Ectodermal cell (in vitro differentiated cells): Measurements from ENCODE around the gene EMID1.

Experiments
- H3K27ac ChIP-seq: 2 replicates; pipeline ENCODE4 v1.7.0; 2013; ENCODE audit warnings: mild to moderate bottlenecking, low read depth, low read length; ENCODE audit not compliant: insufficient read depth, poor library complexity, severe bottlenecking
- H3K27me3 ChIP-seq: 2 replicates; pipeline ENCODE4 v1.7.0; 2013; ENCODE audit warnings: mild to moderate bottlenecking, low read length; ENCODE audit not compliant: insufficient read depth, control insufficient read depth, poor library complexity, severe bottlenecking
- H3K36me3 ChIP-seq: one replicate; pipeline ENCODE4 v1.7.0; 2013; ENCODE audit warnings: low read length; ENCODE audit not compliant: control insufficient read depth, insufficient read depth
- H3K4me1 ChIP-seq: one replicate; pipeline ENCODE4 v1.7.0; 2013; ENCODE audit warnings: low read length; ENCODE audit not compliant: control insufficient read depth, insufficient read depth
- H3K4me3 ChIP-seq: 2 replicates; pipeline ENCODE4 v1.7.0; 2013; ENCODE audit warnings: low read depth, low read length, control low read depth; ENCODE audit not compliant: insufficient read depth
- H3K9me3 ChIP-seq: 2 replicates; pipeline ENCODE4 v1.7.0; 2013; ENCODE audit warnings: mild to moderate bottlenecking, low read length, moderate library complexity; ENCODE audit not compliant: control insufficient read depth
- WGBS, 2 experiments: methylation state at CpG; one replicate each; pipeline ENCODE4 v1.1.7; 2013; ENCODE audit warnings: missing lambda C conversion rate in 2 of 2; 5-methylcytosine and 5-hydroxymethylcytosine counted together

EMID1 gene

GRCh38 chr22:29260601-29261315 lies 55.1 kb downstream of the EMID1 start:
- H3K36me3 ChIP-seq, result peaks cover 8% of the 10 kb centered on the region
- H3K4me1 ChIP-seq, result no peaks in the 10 kb centered on the region
- no peak overlapping the region for H3K4me3 ChIP-seq
- 95 to 96% methylated on average over 17 of the region's 17 CpGs for WGBS, 2 experiments
- no peaks in the 10 kb centered on the region for H3K9me3 ChIP-seq
- H3K27me3 ChIP-seq, result no peaks in the 10 kb centered on the region
- no peak overlapping the region for H3K27ac ChIP-seq

GRCh38 chr22:29263791-29264276 lies 58.1 kb downstream of the EMID1 start:
- Histone ChIP-seq H3K27me3 (no peaks in the 10 kb centered on the region), H3K36me3 (peaks cover 8% of the 10 kb centered on the region), H3K4me3 (no peak overlapping the region), H3K9me3 (no peaks in the 10 kb centered on the region), H3K4me1 (peaks cover 8% of the 10 kb centered on the region), H3K27ac (no peak overlapping the region)
- WGBS, 2 experiments, result 95 to 96% methylated on average over 14 of the region's 14 CpGs

GRCh38 chr22:29265305-29265704 lies 59.6 kb downstream of the EMID1 start:
- Histone ChIP-seq H3K4me3 (no peak overlapping the region), H3K9me3 (no peaks in the 10 kb centered on the region), H3K27ac (no peak overlapping the region), H3K4me1 (peaks cover 14% of the 10 kb centered on the region), H3K27me3 (no peaks in the 10 kb centered on the region), H3K36me3 (peaks cover 8% of the 10 kb centered on the region)
- WGBS, 2 experiments, result 95 to 96% methylated on average over 7 of the region's 7 CpGs

- 89 to 92% methylated on average over 4 of the region's 4 CpGs for WGBS, 2 experiments
- no peak overlapping the region for H3K27ac ChIP-seq
- H3K4me3 ChIP-seq, result no peak overlapping the region
- H3K4me1 ChIP-seq, result peaks cover 20% of the 10 kb centered on the region
- H3K27me3 ChIP-seq, result no peaks in the 10 kb centered on the region
- no peaks in the 10 kb centered on the region for H3K9me3 ChIP-seq
- peaks cover 8% of the 10 kb centered on the region for H3K36me3 ChIP-seq
Observed at GRCh38 chr22:29265929-29266328, 60.2 kb downstream of the EMID1 start.

- Histone ChIP-seq H3K4me3 (peak overlapping the region; percentile 96), H3K27ac (peak overlapping the region; percentile 50), H3K36me3 (peaks cover 8% of the 10 kb centered on the region), H3K4me1 (peaks cover 28% of the 10 kb centered on the region), H3K27me3 (no peaks in the 10 kb centered on the region), H3K9me3 (no peaks in the 10 kb centered on the region)
- WGBS, 2 experiments, result 14 to 15% methylated on average over 13 of the region's 13 CpGs
Observed at GRCh38 chr22:29266564-29267461, 61.1 kb downstream of the EMID1 start.

GRCh38 chr22:29267462-29267857 lies 61.8 kb downstream of the EMID1 start:
- WGBS, 2 experiments, result 0% methylated on average over 32 of the region's 32 CpGs
- Histone ChIP-seq H3K9me3 (no peaks in the 10 kb centered on the region), H3K4me1 (peaks cover 31% of the 10 kb centered on the region), H3K27me3 (no peaks in the 10 kb centered on the region), H3K27ac (peak overlapping the region; percentile 98), H3K36me3 (peaks cover 11% of the 10 kb centered on the region), H3K4me3 (peak overlapping the region; percentile 96)

GRCh38 chr22:29267858-29268510 lies 62.3 kb downstream of the EMID1 start, which contains the start of the genes EWSR1 and RHBDD3:
TSS of gene EWSR1 (plus strand) at chr22:29268268. CDS start at chr22:29268337, 69 bp downstream.
TSS of gene RHBDD3 (minus strand) at chr22:29267981. CDS start at chr22:29265626, 2,355 bp downstream.
- Histone ChIP-seq H3K36me3 (peaks cover 14% of the 10 kb centered on the region), H3K27me3 (no peaks in the 10 kb centered on the region), H3K4me3 (peak within 1 kb of the TSS; percentile 96), H3K27ac (peak within 1 kb of the TSS; percentile 98), H3K9me3 (no peaks in the 10 kb centered on the region), H3K4me1 (peaks cover 31% of the 10 kb centered on the region)
- whole genome bisulfite sequencing, 2 experiments, result 0% methylated on average over 67 of the region's 67 CpGs

- Histone ChIP-seq H3K36me3 (peaks cover 15% of the 10 kb centered on the region), H3K9me3 (no peaks in the 10 kb centered on the region), H3K4me3 (peak overlapping the region; percentile 96), H3K27me3 (no peaks in the 10 kb centered on the region), H3K4me1 (peaks cover 31% of the 10 kb centered on the region), H3K27ac (peak overlapping the region; percentile 98)
- WGBS, 2 experiments, result 0 to 1% methylated on average over 51 of the region's 51 CpGs
Observed at GRCh38 chr22:29268511-29269229, 63.0 kb downstream of the EMID1 start.

- Histone ChIP-seq H3K27ac (peak overlapping the region; percentile 98), H3K9me3 (no peaks in the 10 kb centered on the region), H3K27me3 (no peaks in the 10 kb centered on the region), H3K4me1 (peaks cover 31% of the 10 kb centered on the region), H3K36me3 (peaks cover 21% of the 10 kb centered on the region), H3K4me3 (peak overlapping the region; percentile 96)
- 1 to 2% methylated on average over 14 of the region's 14 CpGs for WGBS, 2 experiments
Observed at GRCh38 chr22:29269230-29269604, 63.5 kb downstream of the EMID1 start.
